NCI-H82 treated with DMSO at 0.1 percent for 48 hours (cell line): ENCODE results near the gene MRC1.

Experiments used
- DNase-seq: peaks from one replicate; lab custom pipeline; 2025; ENCODE audit not compliant: unreplicated experiment; lab: John Stamatoyannopoulos, UW

Gene MRC1

GRCh38 chr10:17795083-17795482 lies 14.1 kb upstream of the MRC1 start:
- no peak for DNase-seq

GRCh38 chr10:17795813-17796594 lies 13.1 kb upstream of the MRC1 start:
- DNase-seq, result no peak

GRCh38 chr10:17801507-17801906 lies 7.6 kb upstream of the MRC1 start:
- no peak for DNase-seq

- DNase-seq, result no peak
Observed at GRCh38 chr10:17802350-17802749, 6.8 kb upstream of the MRC1 start.

GRCh38 chr10:17802976-17803375 lies 6.2 kb upstream of the MRC1 start:
- no peak for DNase-seq

- DNase-seq, result no peak
Observed at GRCh38 chr10:17805330-17805729, 3.8 kb upstream of the MRC1 start.

GRCh38 chr10:17805921-17806577 lies 3.1 kb upstream of the MRC1 start:
- no peak for DNase-seq

GRCh38 chr10:17811146-17811865 lies 2.2 kb downstream of the MRC1 start:
- no peak for DNase-seq

- no peak for DNase-seq
Observed at GRCh38 chr10:17814973-17815372, 5.8 kb downstream of the MRC1 start.

GRCh38 chr10:17816199-17816598 lies 7.1 kb downstream of the MRC1 start:
- DNase-seq, result no peak

GRCh38 chr10:17817316-17817715 lies 8.2 kb downstream of the MRC1 start:
- no peak for DNase-seq

GRCh38 chr10:17817790-17818189 lies 8.6 kb downstream of the MRC1 start:
- no peak for DNase-seq

- no peak for DNase-seq
Observed at GRCh38 chr10:17819836-17820235, 10.7 kb downstream of the MRC1 start.

- DNase-seq, result no peak
Observed at GRCh38 chr10:17820943-17821342, 11.8 kb downstream of the MRC1 start.

GRCh38 chr10:17821893-17822292 lies 12.7 kb downstream of the MRC1 start:
- no peak for DNase-seq

- DNase-seq, result no peak
Observed at GRCh38 chr10:17831341-17831740, 22.2 kb downstream of the MRC1 start.

- DNase-seq, result no peak
Observed at GRCh38 chr10:17831896-17832295, 22.7 kb downstream of the MRC1 start.

GRCh38 chr10:17833656-17834055 lies 24.5 kb downstream of the MRC1 start:
- DNase-seq, result no peak

GRCh38 chr10:17835688-17836087 lies 26.5 kb downstream of the MRC1 start:
- no peak for DNase-seq

GRCh38 chr10:17836942-17837341 lies 27.8 kb downstream of the MRC1 start:
- no peak for DNase-seq

GRCh38 chr10:17838080-17838648 lies 29.0 kb downstream of the MRC1 start:
- no peak for DNase-seq

- no peak for DNase-seq
Observed at GRCh38 chr10:17841050-17841449, 31.9 kb downstream of the MRC1 start.
